ENCODE data around the gene OR5L2. TPM values are rescaled to one million over a fixed set of nuclear protein-coding genes. Genes with fewer than 3 reads are reported as not detected.

OR5L2 gene
- total and polyA plus RNA-seq, 12 donors: not detected

Small RNA genes within 50 kb of the gene (small RNA-seq; reads per million reads assigned to genes)
- gene AC036111.3: 0 reads per million in 2 donors

Other genes starting within 250 kb of the OR5L2 start
- gene OR4C11, start 219.6 kb upstream of the OR5L2 start, total RNA-seq: not detected
- gene OR4C11, start 219.6 kb upstream of the OR5L2 start, polyA plus RNA-seq: not detected
- gene OR4P4, start 192.1 kb upstream of the OR5L2 start, total RNA-seq: not detected
- not detected for gene OR4P4, start 192.1 kb upstream of the OR5L2 start, polyA plus RNA-seq
- not detected for gene OR4S2, start 178.9 kb upstream of the OR5L2 start, total RNA-seq
- not detected for gene OR4S2, start 178.9 kb upstream of the OR5L2 start, polyA plus RNA-seq
- not detected for gene OR4C6, start 165.0 kb upstream of the OR5L2 start, total RNA-seq
- gene OR4C6, start 165.0 kb upstream of the OR5L2 start, polyA plus RNA-seq: not detected
- gene OR5D13, start 53.8 kb upstream of the OR5L2 start, total RNA-seq: not detected
- not detected for gene OR5D13, start 53.8 kb upstream of the OR5L2 start, polyA plus RNA-seq
- gene OR5D14, start 31.7 kb upstream of the OR5L2 start, total RNA-seq: not detected
- gene OR5D14, start 31.7 kb upstream of the OR5L2 start, polyA plus RNA-seq: not detected
- gene OR5L1, start 15.9 kb upstream of the OR5L2 start, total RNA-seq: not detected
- gene OR5L1, start 15.9 kb upstream of the OR5L2 start, polyA plus RNA-seq: not detected
- gene OR5D18, start 7.6 kb upstream of the OR5L2 start, total RNA-seq: not detected
- not detected for gene OR5D18, start 7.6 kb upstream of the OR5L2 start, polyA plus RNA-seq
- gene OR5D16, start 11.5 kb downstream of the OR5L2 start, total RNA-seq: not detected
- gene OR5D16, start 11.5 kb downstream of the OR5L2 start, polyA plus RNA-seq: not detected
- not detected for gene TRIM51, start 56.1 kb downstream of the OR5L2 start, total RNA-seq
- not detected for gene TRIM51, start 56.1 kb downstream of the OR5L2 start, polyA plus RNA-seq
- gene OR5W2, start 87.4 kb downstream of the OR5L2 start, total RNA-seq: not detected
- gene OR5W2, start 87.4 kb downstream of the OR5L2 start, polyA plus RNA-seq: not detected
- gene OR5I1, start 109.2 kb downstream of the OR5L2 start, total RNA-seq: not detected
- gene OR5I1, start 109.2 kb downstream of the OR5L2 start, polyA plus RNA-seq: not detected
- not detected for gene OR10AG1, start 142.7 kb downstream of the OR5L2 start, total RNA-seq
- gene OR10AG1, start 142.7 kb downstream of the OR5L2 start, polyA plus RNA-seq: not detected
- not detected for gene OR5F1, start 167.4 kb downstream of the OR5L2 start, total RNA-seq
- gene OR5F1, start 167.4 kb downstream of the OR5L2 start, polyA plus RNA-seq: not detected
- not detected for gene OR5AS1, start 200.4 kb downstream of the OR5L2 start, total RNA-seq
- gene OR5AS1, start 200.4 kb downstream of the OR5L2 start, polyA plus RNA-seq: not detected

Data from adrenal gland (tissue), 12 donors.